ENCODE data around the gene PAQR4. TPM values are rescaled to one million over a fixed set of nuclear protein-coding genes. Genes with fewer than 3 reads are reported as not detected.

PAQR4 gene
- total and polyA plus RNA-seq, 4 experiments from 2014 or later, result 0.77 to 1.7 (median 1.1) TPM

GRCh38 chr16:2974319-2975056, 5.3 kb downstream of the PAQR4 start:
- no peak for DNase-seq
- Mint-ChIP-seq H3K4me1 (peaks cover 0 to 7% (median 3%) of the 10 kb centered on the region in 4 donors), H3K27me3 (peaks cover 2% of the 10 kb centered on the region in 2 donors), H3K36me3 (no peaks in the 10 kb centered on the region), H3K27ac (no peak overlapping the region), H3K9me3 (peaks cover 0 to 2% (median 0%) of the 10 kb centered on the region in 8 donors), H3K4me3 (peak overlapping the region in 1 of 8 donors; percentile 20)
- CTCF ChIA-PET (ENCODE audit: partially characterized antibody), result interaction anchor here (1.3 kb wide), 1 partner anchor 15 kb away, joined by 4 read pairs; no protein-coding TSS in a partner anchor
- H3K27me3 ChIP-seq (ENCODE audit: insufficient read depth, low read length), result no peaks in the 10 kb centered on the region
- H3K9me3 ChIP-seq (ENCODE audit: control insufficient read depth in 1 of 2, low read length in 2 of 2), result no peaks in the 10 kb centered on the region
- intact Hi-C loops (cut with micrococcal nuclease), result no loop called here
- no peak overlapping the region for H3K4me3 ChIP-seq (ENCODE audit: low read length in 2 of 2)
- no peak overlapping the region for H3K27ac ChIP-seq (ENCODE audit: low read depth, low read length)
- POLR2A ChIA-PET (ENCODE audit: partially characterized antibody), result interaction anchor here (1.0 kb wide), 1 partner anchor 10 kb away, joined by 3 read pairs; no protein-coding TSS in a partner anchor
- no peaks in the 10 kb centered on the region for H3K36me3 ChIP-seq (ENCODE audit: insufficient read depth, low read length)
- H3K4me1 ChIP-seq (ENCODE audit: insufficient read depth, low read length), result peaks cover 10% of the 10 kb centered on the region

GRCh38 chr16:2975161-2975795, 6.1 kb downstream of the PAQR4 start:
- DNase-seq, result no peak
- Mint-ChIP-seq H3K27me3 (peaks cover 2% of the 10 kb centered on the region in 2 donors), H3K4me3 (no peak overlapping the region), H3K9me3 (peaks cover 0 to 2% (median 0%) of the 10 kb centered on the region in 8 donors), H3K4me1 (peaks cover 0 to 7% (median 3%) of the 10 kb centered on the region in 4 donors), H3K36me3 (no peaks in the 10 kb centered on the region), H3K27ac (no peak overlapping the region)
- peaks cover 13% of the 10 kb centered on the region for H3K4me1 ChIP-seq (ENCODE audit: insufficient read depth, low read length)
- no peak overlapping the region for H3K27ac ChIP-seq (ENCODE audit: low read depth, low read length)
- intact Hi-C loops (cut with micrococcal nuclease), result no loop called here
- H3K27me3 ChIP-seq (ENCODE audit: insufficient read depth, low read length), result no peaks in the 10 kb centered on the region
- no peaks in the 10 kb centered on the region for H3K9me3 ChIP-seq (ENCODE audit: control insufficient read depth in 1 of 2, low read length in 2 of 2)
- H3K4me3 ChIP-seq (ENCODE audit: low read length in 2 of 2), result no peak overlapping the region
- no peaks in the 10 kb centered on the region for H3K36me3 ChIP-seq (ENCODE audit: insufficient read depth, low read length)
- POLR2A ChIA-PET (ENCODE audit: partially characterized antibody), result interaction anchor here (0.5 to 1.0 kb wide), 2 partner anchors 10 to 76 kb away, joined by 3 read pairs; no protein-coding TSS in a partner anchor
- CTCF ChIA-PET (ENCODE audit: partially characterized antibody), result interaction anchor here (1.3 kb wide), 1 partner anchor 16 kb away, joined by 4 read pairs; no protein-coding TSS in a partner anchor

- POLR2A ChIA-PET (ENCODE audit: partially characterized antibody), result no interaction called here
These were observed 7.1 kb downstream of the PAQR4 start for GRCh38 chr16:2976201-2976600.

GRCh38 chr16:2976673-2977072, 7.5 kb downstream of the PAQR4 start:
- Histone ChIP-seq H3K4me3 (ENCODE audit: low read length in 2 of 2) (no peak overlapping the region), H3K4me1 (ENCODE audit: insufficient read depth, low read length) (peaks cover 11% of the 10 kb centered on the region), H3K27ac (ENCODE audit: low read depth, low read length) (no peak overlapping the region), H3K36me3 (ENCODE audit: insufficient read depth, low read length) (no peaks in the 10 kb centered on the region), H3K27me3 (ENCODE audit: insufficient read depth, low read length) (no peaks in the 10 kb centered on the region), H3K9me3 (ENCODE audit: control insufficient read depth in 1 of 2, low read length in 2 of 2) (no peaks in the 10 kb centered on the region)
- Mint-ChIP-seq H3K4me1 (peaks cover 0 to 9% (median 3%) of the 10 kb centered on the region in 4 donors), H3K4me3 (peak overlapping the region in 1 of 8 donors; percentile 44), H3K27ac (no peak overlapping the region), H3K9me3 (no peaks in the 10 kb centered on the region), H3K27me3 (peaks cover 2% of the 10 kb centered on the region in 2 donors), H3K36me3 (peaks cover 0 to under 1% of the 10 kb centered on the region in 2 donors)
- intact Hi-C loops (cut with micrococcal nuclease), result no loop called here
- no peak for DNase-seq
- ChIA-PET CTCF (ENCODE audit: partially characterized antibody) (no interaction called here), POLR2A (ENCODE audit: partially characterized antibody) (no interaction called here)

More at GRCh38 chr16:2976201-2976600, 7.1 kb downstream of the PAQR4 start:
- CTCF ChIA-PET (ENCODE audit: partially characterized antibody), result interaction anchor here (1.3 kb wide), 1 partner anchor 17 kb away, joined by 4 read pairs; no protein-coding TSS in a partner anchor
- no peaks in the 10 kb centered on the region for H3K36me3 ChIP-seq (ENCODE audit: insufficient read depth, low read length)
- no peak overlapping the region for H3K27ac ChIP-seq (ENCODE audit: low read depth, low read length)
- Mint-ChIP-seq H3K4me1 (peaks cover 0 to 7% (median 1%) of the 10 kb centered on the region in 4 donors), H3K27ac (no peak overlapping the region), H3K9me3 (no peaks in the 10 kb centered on the region), H3K36me3 (no peaks in the 10 kb centered on the region), H3K4me3 (no peak overlapping the region), H3K27me3 (peaks cover 2% of the 10 kb centered on the region in 2 donors)
- no peak overlapping the region for H3K4me3 ChIP-seq (ENCODE audit: low read length in 2 of 2)
- no peak for DNase-seq
- no peaks in the 10 kb centered on the region for H3K9me3 ChIP-seq (ENCODE audit: control insufficient read depth in 1 of 2, low read length in 2 of 2)
- intact Hi-C loops (cut with micrococcal nuclease), result no loop called here
- H3K27me3 ChIP-seq (ENCODE audit: insufficient read depth, low read length), result no peaks in the 10 kb centered on the region
- H3K4me1 ChIP-seq (ENCODE audit: insufficient read depth, low read length), result peaks cover 11% of the 10 kb centered on the region

GRCh38 chr16:2977440-2977839, 8.3 kb downstream of the PAQR4 start:
- intact Hi-C loops (cut with micrococcal nuclease), result no loop called here
- ChIA-PET POLR2A (ENCODE audit: partially characterized antibody) (no interaction called here), CTCF (ENCODE audit: partially characterized antibody) (interaction anchor here (1.6 to 1.7 kb wide), 2 partner anchors 7 to 16 kb away, joined by 4 to 5 read pairs; no protein-coding TSS in a partner anchor)
- Histone ChIP-seq H3K27ac (ENCODE audit: low read depth, low read length) (no peak overlapping the region), H3K36me3 (ENCODE audit: insufficient read depth, low read length) (no peaks in the 10 kb centered on the region), H3K27me3 (ENCODE audit: insufficient read depth, low read length) (no peaks in the 10 kb centered on the region), H3K9me3 (ENCODE audit: control insufficient read depth in 1 of 2, low read length in 2 of 2) (no peaks in the 10 kb centered on the region), H3K4me1 (ENCODE audit: insufficient read depth, low read length) (peaks cover 11% of the 10 kb centered on the region), H3K4me3 (ENCODE audit: low read length in 2 of 2) (no peak overlapping the region)
- DNase-seq, result no peak
- H3K4me3 Mint-ChIP-seq, result no peak overlapping the region
- peaks cover 0 to 9% (median 5%) of the 10 kb centered on the region in 4 donors for H3K4me1 Mint-ChIP-seq
- peaks cover 0 to 1% of the 10 kb centered on the region in 2 donors for H3K36me3 Mint-ChIP-seq
- H3K9me3 Mint-ChIP-seq, result no peaks in the 10 kb centered on the region
- H3K27ac Mint-ChIP-seq, result no peak overlapping the region
- H3K27me3 Mint-ChIP-seq, result peaks cover 2% of the 10 kb centered on the region in 2 donors

GRCh38 chr16:2979669-2980226, 10.6 kb downstream of the PAQR4 start:
- peak overlapping the region; percentile 84 for H3K27ac ChIP-seq (ENCODE audit: low read depth, low read length)
- intact Hi-C loops (cut with micrococcal nuclease), result loop anchor here (1.0 kb wide), 2 partner anchors 10 to 145 kb away; partner anchors contain the start of gene PAQR4
- H3K9me3 Mint-ChIP-seq, result no peaks in the 10 kb centered on the region

More at GRCh38 chr16:2979669-2980226, 10.6 kb downstream of the PAQR4 start:
- peaks cover 0 to 14% (median 6%) of the 10 kb centered on the region in 4 donors for H3K4me1 Mint-ChIP-seq
- DNase-seq, result no peak
- Histone ChIP-seq H3K36me3 (ENCODE audit: insufficient read depth, low read length) (no peaks in the 10 kb centered on the region), H3K4me3 (ENCODE audit: low read length in 2 of 2) (peak overlapping the region in 1 of 2 donors; percentile 73), H3K9me3 (ENCODE audit: control insufficient read depth in 1 of 2, low read length in 2 of 2) (no peaks in the 10 kb centered on the region), H3K4me1 (ENCODE audit: insufficient read depth, low read length) (peaks cover 16% of the 10 kb centered on the region), H3K27me3 (ENCODE audit: insufficient read depth, low read length) (no peaks in the 10 kb centered on the region)
- ChIA-PET POLR2A (ENCODE audit: partially characterized antibody) (interaction anchor here (0.7 to 5.4 kb wide), 4 partner anchors 12 to 149 kb away, joined by 3 to 49 read pairs (median 8); partner anchors contain the start of genes FLYWCH1, KREMEN2 and PAQR4), CTCF (ENCODE audit: partially characterized antibody) (no interaction called here)
- no peak overlapping the region for H3K27ac Mint-ChIP-seq
- peaks cover 2% of the 10 kb centered on the region in 2 donors for H3K27me3 Mint-ChIP-seq
- H3K36me3 Mint-ChIP-seq, result peaks cover 0 to 1% of the 10 kb centered on the region in 2 donors
- peak overlapping the region in 6 of 8 donors; percentile 50 to 77 (median 63) for H3K4me3 Mint-ChIP-seq
